Measurements from ENCODE around the gene YIF1B.

The YIF1B gene

DNA sequence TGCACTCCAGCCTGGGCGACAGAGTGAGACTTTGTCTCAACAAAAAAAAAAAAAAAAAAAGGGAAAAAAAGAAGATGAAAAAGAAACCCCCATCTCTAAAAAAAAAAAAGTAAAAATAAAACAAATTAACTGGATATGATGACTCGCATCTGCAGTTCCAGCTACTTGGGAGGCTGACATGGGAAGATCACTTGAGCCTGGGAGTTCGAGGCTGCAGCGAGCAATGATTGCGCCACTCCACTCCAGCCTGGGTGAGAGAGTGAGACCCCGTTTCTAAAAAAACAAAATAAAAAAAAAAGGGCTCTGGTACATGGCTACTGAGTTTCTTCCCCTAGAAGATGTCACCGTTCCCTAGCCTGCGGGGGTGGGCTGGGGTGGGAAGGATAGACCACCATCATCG lies 17.5 kb upstream of the YIF1B start:
- DNase-seq (ENCODE audit: low spot score), result no peak
- TF ChIP-seq, protein P1, sequence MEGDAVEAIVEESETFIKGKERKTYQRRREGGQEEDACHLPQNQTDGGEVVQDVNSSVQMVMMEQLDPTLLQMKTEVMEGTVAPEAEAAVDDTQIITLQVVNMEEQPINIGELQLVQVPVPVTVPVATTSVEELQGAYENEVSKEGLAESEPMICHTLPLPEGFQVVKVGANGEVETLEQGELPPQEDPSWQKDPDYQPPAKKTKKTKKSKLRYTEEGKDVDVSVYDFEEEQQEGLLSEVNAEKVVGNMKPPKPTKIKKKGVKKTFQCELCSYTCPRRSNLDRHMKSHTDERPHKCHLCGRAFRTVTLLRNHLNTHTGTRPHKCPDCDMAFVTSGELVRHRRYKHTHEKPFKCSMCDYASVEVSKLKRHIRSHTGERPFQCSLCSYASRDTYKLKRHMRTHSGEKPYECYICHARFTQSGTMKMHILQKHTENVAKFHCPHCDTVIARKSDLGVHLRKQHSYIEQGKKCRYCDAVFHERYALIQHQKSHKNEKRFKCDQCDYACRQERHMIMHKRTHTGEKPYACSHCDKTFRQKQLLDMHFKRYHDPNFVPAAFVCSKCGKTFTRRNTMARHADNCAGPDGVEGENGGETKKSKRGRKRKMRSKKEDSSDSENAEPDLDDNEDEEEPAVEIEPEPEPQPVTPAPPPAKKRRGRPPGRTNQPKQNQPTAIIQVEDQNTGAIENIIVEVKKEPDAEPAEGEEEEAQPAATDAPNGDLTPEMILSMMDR (conservative IDR thresholded peaks at IDR 0.05; ENCODE audit: low read depth), result no peak
- POLR2A ChIA-PET (ENCODE audit: low non-redundant PET), result no interaction called here
- H3K27ac ChIP-seq, result 0 out of 2 replicates have a peak overlapping the region, but pooled peaks have one; percentile 94
- CTCF ChIA-PET, result interaction anchor here (1.2 to 1.5 kb wide), 2 partner anchors 89 to 100 kb away, joined by 3 to 11 read pairs; no protein-coding TSS in a partner anchor

DNA sequence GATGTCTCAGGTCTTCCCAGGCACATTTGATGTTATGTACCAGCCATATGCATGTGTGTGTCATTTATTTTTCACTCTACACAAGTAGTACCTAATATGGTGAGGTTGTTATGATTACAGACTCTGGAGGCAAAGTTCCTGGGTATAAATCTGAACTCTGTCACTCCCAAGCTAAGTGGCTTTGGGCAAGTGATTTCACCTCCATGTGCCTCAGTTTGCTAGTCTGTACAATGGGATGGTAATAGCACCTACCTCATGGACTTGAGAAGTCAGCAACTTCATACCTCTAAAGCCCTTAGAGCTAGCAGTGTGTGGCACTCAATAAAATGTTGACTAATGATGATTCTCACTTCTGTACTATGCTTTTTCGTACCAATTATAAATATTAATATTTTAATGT lies 16.0 kb upstream of the YIF1B start:
- POLR2A ChIA-PET (ENCODE audit: low non-redundant PET), result no interaction called here

DNA sequence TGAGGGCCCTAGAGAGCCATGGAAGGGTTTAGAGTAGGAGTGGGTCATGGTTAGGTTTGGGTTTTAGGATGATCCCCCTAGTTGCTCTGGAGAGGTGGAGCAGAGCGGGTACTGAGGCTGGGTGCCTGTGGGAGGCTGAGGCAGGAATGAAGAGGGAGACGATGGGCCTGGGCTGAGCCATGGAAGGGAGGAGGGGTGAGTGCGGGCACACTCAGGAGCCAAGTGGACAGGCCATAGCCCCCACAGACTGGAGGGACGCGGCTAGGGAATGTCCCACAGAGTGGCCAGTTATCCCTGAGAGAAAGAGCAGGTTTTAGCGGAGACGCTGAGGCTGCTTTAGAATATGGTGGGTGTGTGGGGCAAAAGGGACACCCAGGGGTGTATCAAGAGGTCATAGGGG lies 13.9 kb upstream of the YIF1B start:
- H3K27ac ChIP-seq, result peak overlapping the region; percentile 17; the same call in 1 of the 2 replicates
- TF ChIP-seq, protein P1 (conservative IDR thresholded peaks at IDR 0.05; ENCODE audit: low read depth), result no peak
- POLR2A ChIA-PET (ENCODE audit: low non-redundant PET), result no interaction called here
- CTCF ChIA-PET, result no interaction called here
- DNase-seq (ENCODE audit: low spot score), result no peak

More for the DNA sequence above, 16.0 kb upstream of the YIF1B start:
- CTCF ChIA-PET, result no interaction called here
- no peak for DNase-seq (ENCODE audit: low spot score)
- TF ChIP-seq, protein P1 (conservative IDR thresholded peaks at IDR 0.05; ENCODE audit: low read depth), result no peak
- no peak overlapping the region for H3K27ac ChIP-seq

DNA sequence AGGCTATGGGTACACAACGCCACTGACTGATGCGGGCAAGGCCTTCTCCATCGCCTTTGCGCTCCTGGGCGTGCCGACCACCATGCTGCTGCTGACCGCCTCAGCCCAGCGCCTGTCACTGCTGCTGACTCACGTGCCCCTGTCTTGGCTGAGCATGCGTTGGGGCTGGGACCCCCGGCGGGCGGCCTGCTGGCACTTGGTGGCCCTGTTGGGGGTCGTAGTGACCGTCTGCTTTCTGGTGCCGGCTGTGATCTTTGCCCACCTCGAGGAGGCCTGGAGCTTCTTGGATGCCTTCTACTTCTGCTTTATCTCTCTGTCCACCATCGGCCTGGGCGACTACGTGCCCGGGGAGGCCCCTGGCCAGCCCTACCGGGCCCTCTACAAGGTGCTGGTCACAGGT lies 10.8 kb upstream of the YIF1B start:
- no peak for DNase-seq (ENCODE audit: low spot score)
- ChIA-PET POLR2A (ENCODE audit: low non-redundant PET) (no interaction called here), CTCF (interaction anchor here (1.2 kb wide), 1 partner anchor 8 kb away, joined by 6 read pairs; no protein-coding TSS in a partner anchor)
- TF ChIP-seq, protein P1 (conservative IDR thresholded peaks at IDR 0.05; ENCODE audit: low read depth), result no peak
- H3K27ac ChIP-seq, result peak overlapping the region; percentile 35

DNA sequence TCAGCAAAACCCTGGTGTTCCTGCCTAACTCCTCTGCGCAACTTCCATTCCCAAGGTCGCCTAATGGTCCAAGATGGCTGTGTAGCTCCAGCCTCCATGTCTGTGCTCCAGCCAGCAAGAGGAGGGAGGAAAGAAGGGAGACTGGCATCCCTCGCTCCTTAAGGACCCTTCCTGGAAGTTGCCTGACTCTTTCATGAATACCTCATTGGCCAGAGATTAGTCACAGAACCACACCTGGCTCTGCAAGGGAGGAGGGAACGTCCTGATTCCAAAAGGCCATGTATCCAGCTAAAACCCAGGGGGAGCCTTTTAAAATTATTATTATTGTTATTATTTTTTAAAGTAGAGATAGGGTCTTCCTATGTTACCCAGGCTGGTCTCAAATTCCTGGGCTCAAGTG lies 8.7 kb upstream of the YIF1B start:
- H3K27ac ChIP-seq, result peak overlapping the region; percentile 60
- CTCF ChIA-PET, result interaction anchor here (0.6 to 1.0 kb wide), 2 partner anchors 15 to 80 kb away, joined by 3 read pairs; no protein-coding TSS in a partner anchor
- DNase-seq (ENCODE audit: low spot score), result peak; percentile 38
- TF ChIP-seq, protein P1 (conservative IDR thresholded peaks at IDR 0.05; ENCODE audit: low read depth), result no peak
- POLR2A ChIA-PET (ENCODE audit: low non-redundant PET), result interaction anchor here (0.6 kb wide), 1 partner anchor 190 kb away, joined by 5 read pairs; no protein-coding TSS in a partner anchor

DNA sequence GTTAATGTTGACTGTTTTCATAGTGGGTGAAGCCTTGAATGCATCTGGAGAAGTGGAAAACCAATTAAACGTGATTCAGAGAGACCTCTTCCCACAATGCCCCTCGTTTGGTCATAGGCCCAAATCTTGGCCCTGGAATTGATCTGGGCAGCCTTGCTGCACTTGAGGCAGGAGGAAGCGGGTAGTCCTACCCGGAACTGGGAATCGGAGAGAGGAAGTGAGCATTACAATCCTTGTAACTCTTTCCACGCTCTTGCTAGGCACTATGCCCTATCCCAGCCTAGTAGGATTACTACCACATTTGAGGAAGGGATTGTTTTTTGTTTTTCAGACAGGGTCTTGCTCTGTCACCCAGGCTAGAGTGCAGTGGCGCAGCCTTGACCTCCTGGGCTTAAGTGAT lies 7.5 kb upstream of the YIF1B start:
- no peak for DNase-seq (ENCODE audit: low spot score)
- POLR2A ChIA-PET (ENCODE audit: low non-redundant PET), result no interaction called here
- TF ChIP-seq, protein P1 (conservative IDR thresholded peaks at IDR 0.05; ENCODE audit: low read depth), result no peak
- CTCF ChIA-PET, result no interaction called here
- H3K27ac ChIP-seq, result peak overlapping the region; percentile 91

All from RWPE1 (cell line).